GM19099 (cell line): Measurements from ENCODE around the gene TAP2.

Experiments used
- POLR2A ChIP-seq: IDR thresholded peaks from 3 replicates; pipeline ENCODE4 v1.6.1; 2011; ENCODE audit warnings: low read depth; ENCODE audit not compliant: insufficient read length; ENCODE audit errors: extremely low read depth

TAP2 gene

DNA sequence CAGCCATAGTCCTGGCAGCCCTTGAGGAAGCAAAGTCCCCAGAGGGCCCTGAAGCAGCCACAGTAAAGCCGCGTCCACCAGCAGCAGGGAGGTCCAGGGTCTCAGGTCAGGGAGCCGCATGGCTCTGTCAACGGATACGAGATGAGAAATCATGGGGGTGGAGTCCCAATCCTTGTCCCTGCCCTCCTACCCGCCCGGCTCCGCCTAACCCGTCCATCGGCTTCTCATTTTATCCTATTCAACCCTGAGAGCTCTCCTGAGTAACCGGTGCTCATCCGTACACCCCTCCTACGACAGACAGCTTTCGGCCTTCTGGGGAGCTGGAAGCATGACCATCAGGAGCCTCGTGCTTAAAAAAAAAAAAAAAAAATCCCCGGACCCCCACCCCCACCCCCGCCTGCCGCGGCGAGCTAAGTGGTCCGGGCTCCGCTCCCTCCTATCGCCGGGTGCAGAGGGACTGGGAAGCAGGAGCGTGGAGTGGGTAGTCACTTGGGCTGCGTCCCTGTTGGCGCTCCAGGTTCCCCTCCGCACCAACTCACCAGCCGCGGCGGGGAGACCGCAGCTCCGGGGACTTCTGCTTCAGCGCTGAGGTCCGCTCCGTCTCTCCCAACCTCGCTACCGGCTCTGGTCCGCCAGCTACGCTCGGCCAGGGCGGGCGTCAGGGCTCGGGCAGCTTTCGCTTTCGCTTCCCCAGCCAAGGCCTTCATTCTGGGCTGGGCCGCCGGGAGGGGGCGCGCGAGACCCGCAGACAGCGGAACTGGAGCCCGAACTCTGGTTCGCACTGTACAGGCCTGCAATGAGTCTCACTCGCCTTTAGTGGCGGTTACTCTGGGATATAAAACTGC, at the start of gene TAP2:
Gene TAP2, minus strand, starts transcription at position 626 of the 845 bp plus-strand sequence. Its CDS starts 506 bp downstream, at position 120.
- TF ChIP-seq POLR2A = peak; percentile 89

DNA sequence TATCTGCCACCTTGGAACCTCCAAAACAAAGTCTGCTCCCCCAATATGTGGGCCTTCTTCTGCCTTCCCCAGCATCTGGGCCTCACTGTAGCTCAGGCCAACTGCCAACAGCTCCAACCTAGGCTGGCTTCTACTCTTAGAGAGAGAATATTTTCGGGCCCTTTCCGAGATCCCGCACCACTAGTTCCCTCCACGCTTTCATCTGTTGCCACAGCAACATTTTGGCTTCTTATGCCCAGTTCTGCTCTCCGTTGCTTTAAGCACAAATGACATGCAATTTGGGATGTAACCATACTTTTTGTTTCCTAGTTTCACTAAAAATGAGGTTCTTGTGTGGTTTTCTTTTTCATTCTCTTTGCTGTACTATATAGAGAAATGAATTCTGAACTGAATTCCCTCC, 49.1 kb upstream of the TAP2 start:
- TF ChIP-seq POLR2A = no peak

DNA sequence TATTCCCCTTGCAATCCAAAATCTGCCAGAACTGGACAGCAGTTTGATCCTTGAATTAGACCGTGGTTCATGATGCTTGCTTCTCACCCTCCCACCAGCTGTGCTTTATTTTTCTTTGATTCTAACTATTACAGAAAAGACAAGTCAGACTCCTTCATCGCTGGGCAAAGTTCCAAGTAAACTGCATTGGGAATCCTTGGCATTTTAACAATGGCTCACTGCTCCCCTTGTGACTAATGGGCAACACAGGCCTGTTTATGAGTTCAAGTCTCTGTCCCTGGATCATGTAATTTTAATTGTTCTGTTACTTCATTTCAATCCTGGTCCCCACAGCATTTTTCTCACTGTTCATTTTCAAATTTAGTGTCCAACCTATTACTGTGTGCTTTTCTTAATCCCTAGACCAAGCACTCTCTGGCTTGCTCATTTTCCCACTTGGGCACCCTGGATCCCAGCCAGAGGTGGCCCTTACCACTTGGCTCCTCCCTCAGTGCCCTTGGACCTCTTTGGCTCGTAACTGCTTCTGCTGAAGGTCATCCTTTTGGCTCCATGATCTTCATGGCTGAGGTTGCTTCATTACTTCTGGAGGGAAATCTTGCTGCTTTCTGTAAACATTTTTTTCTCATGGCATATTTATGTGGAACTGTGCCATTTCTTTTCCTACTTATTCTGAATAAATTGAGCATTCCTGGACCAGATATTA, 48.3 kb upstream of the TAP2 start:
- TF ChIP-seq POLR2A = no peak

- no peak for TF ChIP-seq POLR2A
These were observed 47.3 kb upstream of the TAP2 start for GRCh38 chr6:32885698-32886286.

- no peak for TF ChIP-seq POLR2A
These were observed 45.2 kb upstream of the TAP2 start for GRCh38 chr6:32883789-32884188.

DNA sequence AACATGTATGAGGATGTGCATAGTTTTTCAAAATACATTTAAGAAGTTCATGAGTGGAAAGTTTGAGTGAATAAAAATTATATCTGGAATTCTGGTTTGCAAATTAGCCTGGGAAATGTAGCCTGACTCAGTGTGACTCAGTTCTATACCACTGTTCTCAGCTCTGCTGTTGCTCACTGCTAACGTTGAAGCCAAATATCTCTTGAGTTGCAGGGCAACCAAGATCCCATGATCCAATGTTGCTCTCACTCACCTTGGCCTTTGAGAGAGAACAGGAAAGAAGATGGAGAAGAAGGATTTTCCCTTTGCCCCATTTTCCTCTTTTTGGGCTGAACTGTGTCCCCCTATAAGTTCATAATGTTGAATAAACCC, 44.3 kb upstream of the TAP2 start:
- no peak for TF ChIP-seq POLR2A

DNA sequence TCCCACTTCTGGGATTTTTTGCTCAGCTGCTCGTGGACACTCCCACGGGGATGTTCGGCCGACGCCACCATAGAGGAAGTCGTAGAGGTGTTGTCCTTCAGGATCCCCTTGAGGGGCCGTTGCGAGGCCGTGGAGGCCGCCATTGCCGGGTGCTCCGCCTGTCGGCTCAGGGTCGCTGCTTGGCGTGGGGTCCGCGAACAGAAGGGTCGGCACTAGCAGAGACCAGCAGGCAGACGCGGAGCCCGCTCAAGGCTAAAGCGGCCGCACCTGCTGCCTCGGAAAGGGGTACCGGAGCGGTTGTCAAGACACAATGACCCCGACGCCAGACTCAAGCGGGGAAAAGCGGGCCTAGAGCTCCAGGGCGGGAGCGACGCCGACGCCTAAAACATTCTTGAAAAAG, 41.2 kb upstream of the TAP2 start:
- TF ChIP-seq POLR2A = no peak

- TF ChIP-seq POLR2A = no peak
These were observed 38.1 kb upstream of the TAP2 start for GRCh38 chr6:32876603-32877002.

GRCh38 chr6:32868257-32868788, 29.8 kb upstream of the TAP2 start:
- no peak for TF ChIP-seq POLR2A

DNA sequence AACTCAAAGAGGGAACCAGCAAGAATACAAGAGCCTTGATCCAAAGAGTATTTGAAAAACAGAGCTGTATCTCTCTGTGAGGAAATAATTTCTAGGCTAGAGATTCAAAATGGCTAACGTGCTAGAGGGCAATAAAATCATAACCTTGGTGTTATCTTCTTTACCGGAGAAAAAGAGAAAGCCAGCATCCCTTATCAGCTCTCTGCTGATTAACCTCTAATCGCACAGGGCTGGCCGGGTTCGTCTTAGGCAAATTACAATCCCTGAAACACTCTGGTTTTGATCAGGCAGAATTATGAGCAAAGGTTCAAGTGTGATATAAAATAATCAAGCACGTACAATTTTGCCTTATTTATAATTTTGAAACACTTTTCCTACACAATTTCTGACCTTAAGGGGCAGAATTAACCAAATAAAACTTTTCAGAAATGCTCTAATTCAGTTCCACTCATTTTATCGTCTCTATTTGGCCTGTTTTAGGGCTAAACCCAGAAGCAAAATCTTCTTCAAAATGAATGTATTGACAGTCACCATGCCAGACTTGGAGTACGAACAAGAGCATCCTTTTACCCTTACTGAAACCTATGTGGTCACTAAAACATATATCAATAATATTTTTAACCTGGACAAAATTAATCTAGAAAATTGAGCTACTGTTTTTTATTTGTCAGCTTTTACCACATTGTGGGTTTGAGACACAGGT, 29.2 kb upstream of the TAP2 start:
- no peak for TF ChIP-seq POLR2A

- TF ChIP-seq POLR2A = peak; percentile 40
These were observed 28.5 kb upstream of the TAP2 start for GRCh38 chr6:32867022-32867477.

- TF ChIP-seq POLR2A = no peak
These were observed 27.3 kb upstream of the TAP2 start for GRCh38 chr6:32865724-32866443.

DNA sequence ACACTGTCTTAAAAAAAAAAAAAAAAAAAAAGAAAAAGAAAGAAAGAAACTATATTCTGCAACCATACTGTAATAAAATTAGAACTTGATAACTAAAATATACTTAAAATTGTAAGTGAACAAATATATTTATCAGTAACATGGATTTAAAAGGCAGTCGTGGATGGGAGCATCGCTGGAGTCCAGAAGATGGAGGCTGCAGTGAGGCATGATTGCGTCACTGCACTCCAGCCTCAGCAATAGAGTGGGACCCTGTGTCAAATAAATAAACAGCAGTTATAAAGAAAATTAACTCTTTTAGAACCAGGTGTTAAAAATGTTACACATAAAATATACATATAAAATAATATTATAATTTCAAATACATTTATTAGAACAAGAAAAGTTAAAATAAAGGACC, 24.2 kb upstream of the TAP2 start:
- TF ChIP-seq POLR2A = no peak

GRCh38 chr6:32860674-32861073, 22.1 kb upstream of the TAP2 start:
- TF ChIP-seq POLR2A = no peak
